ENCODE data around the gene SF1. TPM values are rescaled to one million over a fixed set of nuclear protein-coding genes. Genes with fewer than 3 reads are reported as not detected.

Gene SF1
- total RNA-seq, 1 experiment from 2014 or later = 285 TPM

DNA sequence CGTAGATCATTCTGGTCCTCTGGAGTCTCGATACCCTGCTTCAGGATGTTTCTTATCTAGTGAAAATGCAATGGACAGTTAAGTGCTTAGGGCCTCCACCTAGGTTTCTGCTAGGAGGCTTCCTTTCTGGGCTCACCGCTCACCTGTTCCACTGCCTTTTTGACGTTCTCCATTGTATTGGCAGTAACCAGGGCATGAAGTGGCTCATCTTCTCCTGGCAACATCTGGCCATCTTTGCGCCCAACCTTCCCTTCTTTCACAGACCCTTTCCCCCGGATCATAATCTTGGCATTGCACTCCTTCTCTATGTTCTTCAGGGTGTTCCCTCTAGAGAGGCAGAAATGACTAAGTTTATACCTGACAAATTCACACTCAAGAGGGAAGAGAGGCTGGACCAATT is 9.1 kb downstream of the SF1 start:
- Mint-ChIP-seq H3K27me3 (ENCODE audit: low read depth) (no peaks in the 10 kb centered on the region), H3K9me3 (no peaks in the 10 kb centered on the region), H3K4me1 (peaks cover 33% of the 10 kb centered on the region), H3K36me3 (peaks cover 90% of the 10 kb centered on the region), H3K27ac (peak overlapping the region; percentile 84), H3K4me3 (no peak overlapping the region)
- DNase-seq (ENCODE audit: low spot score) (no peak), ATAC-seq (no peak)
- POLR2A ChIA-PET = no interaction called here
- no peak for TF ChIP-seq SMAD3 (CRISPR knock-in tag; IDR thresholded peaks at IDR 0.05; ENCODE audit: borderline replicate concordance)
- no peak for TF ChIP-seq NR2C2 (CRISPR knock-in tag; IDR thresholded peaks at IDR 0.05)
- no peak for TF ChIP-seq ZNF317 (CRISPR knock-in tag; IDR thresholded peaks at IDR 0.05; ENCODE audit: borderline replicate concordance, low read depth)
- TF ChIP-seq, protein P1, sequence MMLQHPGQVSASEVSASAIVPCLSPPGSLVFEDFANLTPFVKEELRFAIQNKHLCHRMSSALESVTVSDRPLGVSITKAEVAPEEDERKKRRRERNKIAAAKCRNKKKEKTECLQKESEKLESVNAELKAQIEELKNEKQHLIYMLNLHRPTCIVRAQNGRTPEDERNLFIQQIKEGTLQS (CRISPR knock-in tag; conservative IDR thresholded peaks at IDR 0.05) = no peak
- TF ChIP-seq, protein P2, sequence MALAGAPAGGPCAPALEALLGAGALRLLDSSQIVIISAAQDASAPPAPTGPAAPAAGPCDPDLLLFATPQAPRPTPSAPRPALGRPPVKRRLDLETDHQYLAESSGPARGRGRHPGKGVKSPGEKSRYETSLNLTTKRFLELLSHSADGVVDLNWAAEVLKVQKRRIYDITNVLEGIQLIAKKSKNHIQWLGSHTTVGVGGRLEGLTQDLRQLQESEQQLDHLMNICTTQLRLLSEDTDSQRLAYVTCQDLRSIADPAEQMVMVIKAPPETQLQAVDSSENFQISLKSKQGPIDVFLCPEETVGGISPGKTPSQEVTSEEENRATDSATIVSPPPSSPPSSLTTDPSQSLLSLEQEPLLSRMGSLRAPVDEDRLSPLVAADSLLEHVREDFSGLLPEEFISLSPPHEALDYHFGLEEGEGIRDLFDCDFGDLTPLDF (CRISPR knock-in tag; IDR thresholded peaks at IDR 0.05) = no peak
- TF ChIP-seq ELF4 (CRISPR knock-in tag; IDR thresholded peaks at IDR 0.05; ENCODE audit: low read depth) = no peak
- TF ChIP-seq, protein P3, sequence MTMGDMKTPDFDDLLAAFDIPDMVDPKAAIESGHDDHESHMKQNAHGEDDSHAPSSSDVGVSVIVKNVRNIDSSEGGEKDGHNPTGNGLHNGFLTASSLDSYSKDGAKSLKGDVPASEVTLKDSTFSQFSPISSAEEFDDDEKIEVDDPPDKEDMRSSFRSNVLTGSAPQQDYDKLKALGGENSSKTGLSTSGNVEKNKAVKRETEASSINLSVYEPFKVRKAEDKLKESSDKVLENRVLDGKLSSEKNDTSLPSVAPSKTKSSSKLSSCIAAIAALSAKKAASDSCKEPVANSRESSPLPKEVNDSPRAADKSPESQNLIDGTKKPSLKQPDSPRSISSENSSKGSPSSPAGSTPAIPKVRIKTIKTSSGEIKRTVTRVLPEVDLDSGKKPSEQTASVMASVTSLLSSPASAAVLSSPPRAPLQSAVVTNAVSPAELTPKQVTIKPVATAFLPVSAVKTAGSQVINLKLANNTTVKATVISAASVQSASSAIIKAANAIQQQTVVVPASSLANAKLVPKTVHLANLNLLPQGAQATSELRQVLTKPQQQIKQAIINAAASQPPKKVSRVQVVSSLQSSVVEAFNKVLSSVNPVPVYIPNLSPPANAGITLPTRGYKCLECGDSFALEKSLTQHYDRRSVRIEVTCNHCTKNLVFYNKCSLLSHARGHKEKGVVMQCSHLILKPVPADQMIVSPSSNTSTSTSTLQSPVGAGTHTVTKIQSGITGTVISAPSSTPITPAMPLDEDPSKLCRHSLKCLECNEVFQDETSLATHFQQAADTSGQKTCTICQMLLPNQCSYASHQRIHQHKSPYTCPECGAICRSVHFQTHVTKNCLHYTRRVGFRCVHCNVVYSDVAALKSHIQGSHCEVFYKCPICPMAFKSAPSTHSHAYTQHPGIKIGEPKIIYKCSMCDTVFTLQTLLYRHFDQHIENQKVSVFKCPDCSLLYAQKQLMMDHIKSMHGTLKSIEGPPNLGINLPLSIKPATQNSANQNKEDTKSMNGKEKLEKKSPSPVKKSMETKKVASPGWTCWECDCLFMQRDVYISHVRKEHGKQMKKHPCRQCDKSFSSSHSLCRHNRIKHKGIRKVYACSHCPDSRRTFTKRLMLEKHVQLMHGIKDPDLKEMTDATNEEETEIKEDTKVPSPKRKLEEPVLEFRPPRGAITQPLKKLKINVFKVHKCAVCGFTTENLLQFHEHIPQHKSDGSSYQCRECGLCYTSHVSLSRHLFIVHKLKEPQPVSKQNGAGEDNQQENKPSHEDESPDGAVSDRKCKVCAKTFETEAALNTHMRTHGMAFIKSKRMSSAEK (CRISPR knock-in tag; IDR thresholded peaks at IDR 0.05; ENCODE audit: borderline replicate concordance) = no peak
- TF ChIP-seq ESRRA (CRISPR knock-in tag; IDR thresholded peaks at IDR 0.05; ENCODE audit: borderline replicate concordance) = no peak
- TF ChIP-seq USF1 (CRISPR knock-in tag; IDR thresholded peaks at IDR 0.05) = no peak
- no peak for TF ChIP-seq GTF2I (CRISPR knock-in tag; conservative IDR thresholded peaks at IDR 0.05)
- no peak for TF ChIP-seq SP1 (CRISPR knock-in tag; conservative IDR thresholded peaks at IDR 0.05)
- CTCF ChIA-PET = interaction anchor here (1.4 kb wide), 1 partner anchor 26 kb away, joined by 4 read pairs; no protein-coding TSS in a partner anchor

GRCh38 chr11:64768300-64768694 is 10.0 kb downstream of the SF1 start:
- Mint-ChIP-seq H3K9me3 (no peaks in the 10 kb centered on the region), H3K27me3 (ENCODE audit: low read depth) (no peaks in the 10 kb centered on the region), H3K27ac (peak overlapping the region; percentile 86), H3K4me3 (no peak overlapping the region), H3K36me3 (peaks cover 84% of the 10 kb centered on the region), H3K4me1 (peaks cover 43% of the 10 kb centered on the region)
- POLR2A ChIA-PET = interaction anchor here (0.6 kb wide), 1 partner anchor 375 kb away, joined by 3 read pairs; no protein-coding TSS in a partner anchor
- DNase-seq (ENCODE audit: low spot score) = no peak
- TF ChIP-seq, protein P4, sequence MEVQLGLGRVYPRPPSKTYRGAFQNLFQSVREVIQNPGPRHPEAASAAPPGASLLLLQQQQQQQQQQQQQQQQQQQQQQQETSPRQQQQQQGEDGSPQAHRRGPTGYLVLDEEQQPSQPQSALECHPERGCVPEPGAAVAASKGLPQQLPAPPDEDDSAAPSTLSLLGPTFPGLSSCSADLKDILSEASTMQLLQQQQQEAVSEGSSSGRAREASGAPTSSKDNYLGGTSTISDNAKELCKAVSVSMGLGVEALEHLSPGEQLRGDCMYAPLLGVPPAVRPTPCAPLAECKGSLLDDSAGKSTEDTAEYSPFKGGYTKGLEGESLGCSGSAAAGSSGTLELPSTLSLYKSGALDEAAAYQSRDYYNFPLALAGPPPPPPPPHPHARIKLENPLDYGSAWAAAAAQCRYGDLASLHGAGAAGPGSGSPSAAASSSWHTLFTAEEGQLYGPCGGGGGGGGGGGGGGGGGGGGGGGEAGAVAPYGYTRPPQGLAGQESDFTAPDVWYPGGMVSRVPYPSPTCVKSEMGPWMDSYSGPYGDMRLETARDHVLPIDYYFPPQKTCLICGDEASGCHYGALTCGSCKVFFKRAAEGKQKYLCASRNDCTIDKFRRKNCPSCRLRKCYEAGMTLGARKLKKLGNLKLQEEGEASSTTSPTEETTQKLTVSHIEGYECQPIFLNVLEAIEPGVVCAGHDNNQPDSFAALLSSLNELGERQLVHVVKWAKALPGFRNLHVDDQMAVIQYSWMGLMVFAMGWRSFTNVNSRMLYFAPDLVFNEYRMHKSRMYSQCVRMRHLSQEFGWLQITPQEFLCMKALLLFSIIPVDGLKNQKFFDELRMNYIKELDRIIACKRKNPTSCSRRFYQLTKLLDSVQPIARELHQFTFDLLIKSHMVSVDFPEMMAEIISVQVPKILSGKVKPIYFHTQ (CRISPR knock-in tag; IDR thresholded peaks at IDR 0.05) = no peak
- TF ChIP-seq CBFB (CRISPR knock-in tag; IDR thresholded peaks at IDR 0.05; ENCODE audit: low read depth) (no peak), CREB1 (CRISPR knock-in tag; IDR thresholded peaks at IDR 0.05) (no peak)
- CTCF ChIA-PET = interaction anchor here (0.6 to 1.2 kb wide), 7 partner anchors 8 to 183 kb away, joined by 3 to 5 read pairs (median 3); partner anchors contain the start of genes PYGM, RASGRP2 and SF1
- ATAC-seq = no peak
